Glutamatergic neuron (in vitro differentiated cells): ENCODE data around the gene MIPEP. TPM values are rescaled to one million over a fixed set of nuclear protein-coding genes. Genes with fewer than 3 reads are reported as not detected.
"Not testable (repeated sequence)": the region's sequence is repeated elsewhere in the genome, so short reads cannot be mapped to it uniquely, and the experiment has no call there.

Experiments
- DNase-seq: peaks from one replicate; pipeline ENCODE4 v3.0.0; 2022
- H3K27ac Mint-ChIP-seq: one replicate; pipeline ENCODE4 v1.8.0; 2020; ENCODE audit warnings: mild to moderate bottlenecking, mixed read lengths, inconsistent platforms; ENCODE audit not compliant: unreplicated experiment
- H3K27me3 Mint-ChIP-seq: one replicate; pipeline ENCODE4 v1.8.0; 2020; ENCODE audit warnings: mild to moderate bottlenecking, moderate library complexity, mixed read lengths, inconsistent platforms; ENCODE audit not compliant: unreplicated experiment
- H3K36me3 Mint-ChIP-seq: one replicate; pipeline ENCODE4 v1.8.0; 2020; ENCODE audit warnings: mild to moderate bottlenecking, mixed read lengths, inconsistent platforms; ENCODE audit not compliant: unreplicated experiment
- H3K4me1 Mint-ChIP-seq: one replicate; pipeline ENCODE4 v1.8.0; 2020; ENCODE audit warnings: mild to moderate bottlenecking, low read depth, mixed read lengths, inconsistent platforms; ENCODE audit not compliant: unreplicated experiment
- H3K4me3 Mint-ChIP-seq: one replicate; pipeline ENCODE4 v1.8.0; 2020; ENCODE audit warnings: mild to moderate bottlenecking, mixed read lengths, inconsistent platforms; ENCODE audit not compliant: unreplicated experiment
- H3K9me3 Mint-ChIP-seq: one replicate; pipeline ENCODE4 v1.8.0; 2020; ENCODE audit warnings: mild to moderate bottlenecking, moderate library complexity, mixed read lengths, inconsistent platforms; ENCODE audit not compliant: unreplicated experiment
- total RNA-seq: library from RNA; stranded (reverse); fragmentation: NEBNext Ultra II Directional; extraction: Animal tissue kit (Norgen Biotek cat#: 25700); gene quantifications from one replicate; pipeline ENCODE4 v1.2.1, GENCODE V29; 2021; ENCODE audit not compliant: unreplicated experiment
- TF ChIP-seq, protein P1 (sequence below): fragments of 200-600 bp; sonication (generic); IDR thresholded peaks from one replicate; pipeline ENCODE4 v1.5.0; 2021; ENCODE audit not compliant: partially characterized antibody, unreplicated experiment

The MIPEP gene
- total RNA-seq, 1 donor from 2014 or later: 7.1 TPM

DNA sequence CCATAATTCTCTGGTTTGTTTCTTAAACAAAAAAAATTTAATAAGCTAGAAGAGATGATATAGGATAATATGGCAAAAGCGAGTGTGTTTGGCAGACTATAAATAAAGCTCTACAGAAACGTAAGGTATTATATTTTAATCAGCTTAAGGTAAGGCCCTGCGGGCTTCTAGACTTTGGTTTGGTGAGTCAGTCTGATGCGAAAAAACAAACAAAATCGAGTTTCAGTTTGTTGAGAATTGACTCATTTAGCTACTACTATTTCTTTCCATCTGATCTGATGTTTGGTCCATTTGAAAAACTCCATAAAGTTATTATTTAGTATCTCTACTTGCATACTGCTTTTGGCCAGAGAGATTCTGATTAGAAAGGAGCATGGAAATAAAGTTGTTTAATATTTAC, 138.0 kb downstream of the MIPEP start:
- DNase-seq: no peak
- H3K4me3 Mint-ChIP-seq: no peak overlapping the region
- H3K9me3 Mint-ChIP-seq: no peaks in the 10 kb centered on the region
- H3K27me3 Mint-ChIP-seq: no peaks in the 10 kb centered on the region
- no peaks in the 10 kb centered on the region for H3K36me3 Mint-ChIP-seq
- no peaks in the 10 kb centered on the region for H3K4me1 Mint-ChIP-seq
- TF ChIP-seq, protein P1, sequence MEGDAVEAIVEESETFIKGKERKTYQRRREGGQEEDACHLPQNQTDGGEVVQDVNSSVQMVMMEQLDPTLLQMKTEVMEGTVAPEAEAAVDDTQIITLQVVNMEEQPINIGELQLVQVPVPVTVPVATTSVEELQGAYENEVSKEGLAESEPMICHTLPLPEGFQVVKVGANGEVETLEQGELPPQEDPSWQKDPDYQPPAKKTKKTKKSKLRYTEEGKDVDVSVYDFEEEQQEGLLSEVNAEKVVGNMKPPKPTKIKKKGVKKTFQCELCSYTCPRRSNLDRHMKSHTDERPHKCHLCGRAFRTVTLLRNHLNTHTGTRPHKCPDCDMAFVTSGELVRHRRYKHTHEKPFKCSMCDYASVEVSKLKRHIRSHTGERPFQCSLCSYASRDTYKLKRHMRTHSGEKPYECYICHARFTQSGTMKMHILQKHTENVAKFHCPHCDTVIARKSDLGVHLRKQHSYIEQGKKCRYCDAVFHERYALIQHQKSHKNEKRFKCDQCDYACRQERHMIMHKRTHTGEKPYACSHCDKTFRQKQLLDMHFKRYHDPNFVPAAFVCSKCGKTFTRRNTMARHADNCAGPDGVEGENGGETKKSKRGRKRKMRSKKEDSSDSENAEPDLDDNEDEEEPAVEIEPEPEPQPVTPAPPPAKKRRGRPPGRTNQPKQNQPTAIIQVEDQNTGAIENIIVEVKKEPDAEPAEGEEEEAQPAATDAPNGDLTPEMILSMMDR: no peak
- no peak overlapping the region for H3K27ac Mint-ChIP-seq

- TF ChIP-seq, protein P1: no peak
- Mint-ChIP-seq H3K9me3 (no peaks in the 10 kb centered on the region), H3K27me3 (no peaks in the 10 kb centered on the region), H3K4me3 (no peak overlapping the region), H3K4me1 (no peaks in the 10 kb centered on the region), H3K27ac (no peak overlapping the region), H3K36me3 (no peaks in the 10 kb centered on the region)
- no peak for DNase-seq
Observed at GRCh38 chr13:23750383-23751121, 138.6 kb downstream of the MIPEP start.

DNA sequence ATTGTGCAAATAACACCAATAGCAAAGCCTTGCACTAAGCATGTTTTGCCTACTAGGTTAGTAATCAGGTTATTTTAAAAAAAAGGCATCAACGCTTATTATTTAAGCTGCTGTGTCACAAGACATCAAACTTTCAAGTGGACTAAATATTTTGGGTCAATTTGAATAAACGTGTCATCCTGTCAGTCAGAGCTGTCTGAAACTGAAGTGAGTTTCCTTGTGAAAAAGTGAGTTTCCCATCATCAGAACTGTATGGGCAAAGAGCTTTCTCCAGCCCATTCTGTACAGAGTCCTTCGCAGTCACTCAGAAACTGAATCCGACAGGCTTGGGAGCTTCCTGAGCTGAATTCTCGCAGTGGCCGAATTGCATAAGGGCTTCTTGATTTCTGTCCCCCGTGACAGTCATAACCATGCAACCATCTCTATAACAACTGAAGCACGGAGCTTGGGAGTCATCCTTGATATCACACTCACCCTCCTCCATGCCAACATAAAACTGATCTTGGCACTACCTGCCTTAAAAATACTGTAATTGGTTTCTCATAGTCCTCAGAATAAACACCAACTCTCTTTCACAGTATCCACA, 139.8 kb downstream of the MIPEP start:
- no peak overlapping the region for H3K4me3 Mint-ChIP-seq
- no peaks in the 10 kb centered on the region for H3K36me3 Mint-ChIP-seq
- no peaks in the 10 kb centered on the region for H3K9me3 Mint-ChIP-seq
- TF ChIP-seq, protein P1: no peak
- H3K27me3 Mint-ChIP-seq: no peaks in the 10 kb centered on the region
- no peaks in the 10 kb centered on the region for H3K4me1 Mint-ChIP-seq
- H3K27ac Mint-ChIP-seq: no peak overlapping the region
- DNase-seq: no peak

- no peak for DNase-seq
- no peaks in the 10 kb centered on the region for H3K9me3 Mint-ChIP-seq
- H3K4me3 Mint-ChIP-seq: no peak overlapping the region
- H3K36me3 Mint-ChIP-seq: no peaks in the 10 kb centered on the region
- no peak overlapping the region for H3K27ac Mint-ChIP-seq
- no peaks in the 10 kb centered on the region for H3K4me1 Mint-ChIP-seq
- no peaks in the 10 kb centered on the region for H3K27me3 Mint-ChIP-seq
- TF ChIP-seq, protein P1: no peak
Observed at GRCh38 chr13:23748109-23748990, 140.8 kb downstream of the MIPEP start.

DNA sequence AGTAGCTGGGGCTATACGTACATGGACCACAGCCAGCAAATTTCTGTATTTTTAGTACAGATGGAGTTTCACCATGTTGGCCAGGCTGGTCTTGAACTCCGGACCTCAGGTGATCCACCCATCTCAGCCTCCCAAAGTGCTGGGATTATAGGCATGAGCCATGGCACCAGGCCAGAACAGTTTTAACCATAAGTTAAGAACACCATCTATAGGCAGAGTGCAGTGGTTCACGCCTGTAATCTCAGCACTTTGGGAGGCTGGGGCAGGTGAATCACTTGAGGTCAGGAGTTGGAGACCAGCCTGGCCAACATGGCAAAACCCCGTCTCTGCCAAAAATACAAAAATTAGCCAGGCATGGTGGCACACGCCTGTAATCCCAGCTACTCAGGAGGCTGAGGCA, 143.1 kb downstream of the MIPEP start:
- not testable (repeated sequence) for H3K9me3 Mint-ChIP-seq, H3K27ac Mint-ChIP-seq, DNase-seq, H3K4me1 Mint-ChIP-seq, H3K27me3 Mint-ChIP-seq, H3K36me3 Mint-ChIP-seq, H3K4me3 Mint-ChIP-seq
